K562 (cell line): ENCODE data around the gene ACOT7. TPM values are rescaled to one million over a fixed set of nuclear protein-coding genes. Genes with fewer than 3 reads are reported as not detected.
A peak's percentile ranks its signal among the peaks of the same experiment; 100 is the strongest.

Experiments used
- KLF13 ChIP-seq: fragments of 450-650 bp; IDR thresholded peaks from 2 replicates; pipeline ENCODE4 v1.6.1; 2016; ENCODE audit warnings: missing genetic modification characterization, low read depth, mild to moderate bottlenecking, missing compliant biosample characterization, moderate library complexity, borderline replicate concordance
- PHF20 ChIP-seq: fragments of 450-650 bp; IDR thresholded peaks from 2 replicates; pipeline ENCODE4 v1.6.1; 2018; ENCODE audit not compliant: partially characterized antibody
- RB1 ChIP-seq: fragments of 450-650 bp; IDR thresholded peaks from 2 replicates; pipeline ENCODE4 v1.6.1; 2017; ENCODE audit warnings: low read depth, mild to moderate bottlenecking
- REST ChIP-seq, 2 experiments: fragments of 450-650 bp; formaldehyde crosslinking in 1 of 2; IDR thresholded peaks; 2 replicates each; pipeline versions ENCODE4 v1.4.0 to v1.6.1; 2014 to 2020; ENCODE audit warnings: mild to moderate bottlenecking in 2 of 2, borderline replicate concordance in 1 of 2, low read depth in 1 of 2
- polyA plus RNA-seq, 8 experiments: library from polyadenylated mRNA; depleted of rRNA in 4 of 8; stranded (reverse) in 5 of 8; unstranded in 3 of 8; fragments of >200 nt; fragmentation: Nextera tagmentation in 2 of 8; fragmentation: Illumina TruSeq in 1 of 8; extraction: Ambion mirVana in 2 of 8; extraction: Trizol in 1 of 8; gene quantifications; 2 replicates each; pipeline versions ENCODE4 v1.2.1 to v1.2.3, GENCODE V29; 2011 to 2014; ENCODE audit warnings: inconsistent platforms in 1 of 8, missing spikeins in 1 of 8
- total RNA-seq, 7 experiments: library from RNA; depleted of rRNA in 6 of 7; stranded (reverse); fragments of >200 nt in 6 of 7; fragmentation: Illumina TruSeq in 2 of 7; extraction: Trizol in 2 of 7; gene quantifications; 2 replicates each; pipeline versions ENCODE4 v1.2.1 to v1.2.3, GENCODE V29; 2011 to 2021; ENCODE audit warnings: low replicate concordance in 1 of 7
- TF ChIP-seq, protein P1 (sequence below): fragments of 250-450 bp; sonication (Bioruptor Pico); IDR thresholded peaks from 2 replicates; pipeline ENCODE4 v1.4.0; 2020; ENCODE audit warnings: mild to moderate bottlenecking, moderate library complexity
- TF ChIP-seq, protein P2 (sequence below): fragments of 450-650 bp; formaldehyde crosslinking; IDR thresholded peaks from 2 replicates; pipeline ENCODE4 v1.4.0; 2020; ENCODE audit warnings: mild to moderate bottlenecking, moderate library complexity
- TF ChIP-seq, protein P3 (sequence below): sonication (generic); formaldehyde crosslinking; IDR thresholded peaks from 2 replicates; pipeline ENCODE4 v1.8.0; 2022; ENCODE audit warnings: mild to moderate bottlenecking, missing genetic modification reagents
- TF ChIP-seq, protein P4 (sequence below): sonication (generic); formaldehyde crosslinking; IDR thresholded peaks from 2 replicates; pipeline ENCODE4 v1.9.0; 2022; ENCODE audit warnings: mild to moderate bottlenecking, missing genetic modification reagents

The ACOT7 gene
- total and polyA plus RNA-seq, 9 of the 15 experiments (the other 6 are each of a cell fraction or from before 2014, with no cell fraction given): 7.0 to 92.6 (median 37.2) TPM

DNA sequence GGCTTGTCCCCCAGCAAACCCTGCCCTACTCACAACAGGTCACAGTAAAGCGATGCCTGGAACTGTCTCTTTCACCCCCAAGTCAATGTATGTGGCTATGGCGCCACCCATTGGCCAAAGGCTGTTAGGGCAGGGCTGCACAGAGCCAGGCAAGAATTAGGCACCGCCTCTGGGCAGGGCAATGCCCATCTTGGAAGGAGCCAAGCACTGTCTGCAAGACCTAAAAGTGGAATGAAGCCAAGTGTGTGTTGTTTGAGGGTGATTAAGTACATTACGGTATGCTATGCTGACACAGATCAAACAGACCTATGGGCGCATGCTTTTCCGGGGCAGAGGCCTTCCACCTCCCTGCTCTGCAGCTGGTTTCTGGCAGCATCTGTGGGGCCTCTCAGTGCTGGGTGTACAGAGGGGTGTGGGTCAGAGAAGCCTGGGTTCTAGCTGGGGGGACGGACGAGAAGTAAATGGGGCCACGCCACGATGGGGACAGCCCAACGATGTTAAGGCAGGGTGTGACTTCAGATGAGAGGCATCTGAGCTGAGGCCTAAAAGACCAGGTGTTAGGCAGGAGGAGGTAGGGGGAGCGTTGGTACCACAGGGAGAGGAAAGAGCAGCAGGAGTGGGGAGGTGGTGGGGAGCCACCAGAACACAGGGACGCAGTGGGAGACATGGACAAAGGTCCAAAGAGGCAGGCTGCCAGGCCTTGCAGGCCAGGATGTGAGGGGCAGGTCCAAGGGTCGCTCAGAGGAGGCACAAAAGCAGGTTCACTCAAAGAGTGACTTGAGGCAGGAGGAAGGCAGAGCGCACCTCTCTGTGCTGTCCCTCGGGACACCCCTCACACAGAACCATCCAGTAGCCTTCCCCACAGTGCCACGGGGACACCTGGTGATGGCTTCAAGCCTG lies 49.8 kb downstream of the ACOT7 start (continued):
- TF ChIP-seq, protein P1, sequence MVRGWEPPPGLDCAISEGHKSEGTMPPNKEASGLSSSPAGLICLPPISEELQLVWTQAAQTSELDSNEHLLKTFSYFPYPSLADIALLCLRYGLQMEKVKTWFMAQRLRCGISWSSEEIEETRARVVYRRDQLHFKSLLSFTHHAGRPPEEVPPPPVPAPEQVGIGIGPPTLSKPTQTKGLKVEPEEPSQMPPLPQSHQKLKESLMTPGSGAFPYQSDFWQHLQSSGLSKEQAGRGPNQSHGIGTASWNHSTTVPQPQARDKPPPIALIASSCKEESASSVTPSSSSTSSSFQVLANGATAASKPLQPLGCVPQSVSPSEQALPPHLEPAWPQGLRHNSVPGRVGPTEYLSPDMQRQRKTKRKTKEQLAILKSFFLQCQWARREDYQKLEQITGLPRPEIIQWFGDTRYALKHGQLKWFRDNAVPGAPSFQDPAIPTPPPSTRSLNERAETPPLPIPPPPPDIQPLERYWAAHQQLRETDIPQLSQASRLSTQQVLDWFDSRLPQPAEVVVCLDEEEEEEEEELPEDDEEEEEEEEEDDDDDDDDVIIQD: no peak
- TF ChIP-seq RB1 (peak; percentile 60), KLF13 (tag) (0 out of 2 replicates have a peak, but pooled peaks have one; percentile 29), REST (IDR thresholded peaks at IDR 0.05; ENCODE audit: borderline replicate concordance) (peak; percentile 94), REST (CRISPR knock-in tag; IDR thresholded peaks at IDR 0.05; ENCODE audit: low read depth) (0 out of 2 replicates have a peak, but pooled peaks have one; percentile 44), PHF20 (no peak)
- TF ChIP-seq, protein P2, sequence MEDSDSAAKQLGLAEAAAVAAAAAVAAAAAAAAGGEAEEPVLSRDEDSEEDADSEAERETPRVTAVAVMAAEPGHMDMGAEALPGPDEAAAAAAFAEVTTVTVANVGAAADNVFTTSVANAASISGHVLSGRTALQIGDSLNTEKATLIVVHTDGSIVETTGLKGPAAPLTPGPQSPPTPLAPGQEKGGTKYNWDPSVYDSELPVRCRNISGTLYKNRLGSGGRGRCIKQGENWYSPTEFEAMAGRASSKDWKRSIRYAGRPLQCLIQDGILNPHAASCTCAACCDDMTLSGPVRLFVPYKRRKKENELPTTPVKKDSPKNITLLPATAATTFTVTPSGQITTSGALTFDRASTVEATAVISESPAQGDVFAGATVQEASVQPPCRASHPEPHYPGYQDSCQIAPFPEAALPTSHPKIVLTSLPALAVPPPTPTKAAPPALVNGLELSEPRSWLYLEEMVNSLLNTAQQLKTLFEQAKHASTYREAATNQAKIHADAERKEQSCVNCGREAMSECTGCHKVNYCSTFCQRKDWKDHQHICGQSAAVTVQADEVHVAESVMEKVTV: peak; percentile 88
- TF ChIP-seq, protein P3, sequence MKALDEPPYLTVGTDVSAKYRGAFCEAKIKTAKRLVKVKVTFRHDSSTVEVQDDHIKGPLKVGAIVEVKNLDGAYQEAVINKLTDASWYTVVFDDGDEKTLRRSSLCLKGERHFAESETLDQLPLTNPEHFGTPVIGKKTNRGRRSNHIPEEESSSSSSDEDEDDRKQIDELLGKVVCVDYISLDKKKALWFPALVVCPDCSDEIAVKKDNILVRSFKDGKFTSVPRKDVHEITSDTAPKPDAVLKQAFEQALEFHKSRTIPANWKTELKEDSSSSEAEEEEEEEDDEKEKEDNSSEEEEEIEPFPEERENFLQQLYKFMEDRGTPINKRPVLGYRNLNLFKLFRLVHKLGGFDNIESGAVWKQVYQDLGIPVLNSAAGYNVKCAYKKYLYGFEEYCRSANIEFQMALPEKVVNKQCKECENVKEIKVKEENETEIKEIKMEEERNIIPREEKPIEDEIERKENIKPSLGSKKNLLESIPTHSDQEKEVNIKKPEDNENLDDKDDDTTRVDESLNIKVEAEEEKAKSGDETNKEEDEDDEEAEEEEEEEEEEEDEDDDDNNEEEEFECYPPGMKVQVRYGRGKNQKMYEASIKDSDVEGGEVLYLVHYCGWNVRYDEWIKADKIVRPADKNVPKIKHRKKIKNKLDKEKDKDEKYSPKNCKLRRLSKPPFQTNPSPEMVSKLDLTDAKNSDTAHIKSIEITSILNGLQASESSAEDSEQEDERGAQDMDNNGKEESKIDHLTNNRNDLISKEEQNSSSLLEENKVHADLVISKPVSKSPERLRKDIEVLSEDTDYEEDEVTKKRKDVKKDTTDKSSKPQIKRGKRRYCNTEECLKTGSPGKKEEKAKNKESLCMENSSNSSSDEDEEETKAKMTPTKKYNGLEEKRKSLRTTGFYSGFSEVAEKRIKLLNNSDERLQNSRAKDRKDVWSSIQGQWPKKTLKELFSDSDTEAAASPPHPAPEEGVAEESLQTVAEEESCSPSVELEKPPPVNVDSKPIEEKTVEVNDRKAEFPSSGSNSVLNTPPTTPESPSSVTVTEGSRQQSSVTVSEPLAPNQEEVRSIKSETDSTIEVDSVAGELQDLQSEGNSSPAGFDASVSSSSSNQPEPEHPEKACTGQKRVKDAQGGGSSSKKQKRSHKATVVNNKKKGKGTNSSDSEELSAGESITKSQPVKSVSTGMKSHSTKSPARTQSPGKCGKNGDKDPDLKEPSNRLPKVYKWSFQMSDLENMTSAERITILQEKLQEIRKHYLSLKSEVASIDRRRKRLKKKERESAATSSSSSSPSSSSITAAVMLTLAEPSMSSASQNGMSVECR (CRISPR knock-in tag): no peak
- TF ChIP-seq, protein P4, sequence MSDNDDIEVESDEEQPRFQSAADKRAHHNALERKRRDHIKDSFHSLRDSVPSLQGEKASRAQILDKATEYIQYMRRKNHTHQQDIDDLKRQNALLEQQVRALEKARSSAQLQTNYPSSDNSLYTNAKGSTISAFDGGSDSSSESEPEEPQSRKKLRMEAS (CRISPR knock-in tag): no peak
